Measurements from ENCODE around the gene SLC49A4.

DNA sequence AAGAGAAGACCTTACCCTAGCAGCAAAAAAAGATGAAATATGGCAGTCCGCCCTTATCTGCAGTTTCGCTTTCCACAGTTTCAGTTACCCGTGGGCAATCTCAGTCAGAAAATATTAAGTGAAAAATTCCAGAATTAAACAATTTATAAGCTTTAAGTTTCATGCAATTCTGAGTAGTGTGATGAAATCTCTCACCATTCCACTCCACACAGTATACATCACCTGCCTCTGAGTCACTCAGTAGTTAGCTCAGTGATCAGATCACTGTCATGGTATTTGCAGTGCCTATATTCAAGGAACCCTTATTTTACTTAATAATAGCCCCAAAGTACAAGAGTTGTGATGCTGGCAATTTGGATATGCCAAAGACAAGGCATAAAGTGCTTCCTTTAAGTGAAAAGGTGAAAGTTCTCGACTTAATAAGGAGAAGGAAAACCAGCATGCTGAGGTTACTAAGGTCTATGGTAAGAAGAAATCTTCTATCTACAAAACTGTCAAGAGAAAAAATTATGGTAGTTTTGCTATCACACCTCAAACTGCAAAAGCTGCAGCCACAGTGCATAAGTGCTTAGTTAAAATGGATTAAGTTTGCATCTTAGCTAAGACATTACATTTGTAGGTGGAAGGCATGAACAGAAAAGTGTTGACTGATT is 49.4 kb upstream of the SLC49A4 start:
- TF ChIP-seq, protein P1, sequence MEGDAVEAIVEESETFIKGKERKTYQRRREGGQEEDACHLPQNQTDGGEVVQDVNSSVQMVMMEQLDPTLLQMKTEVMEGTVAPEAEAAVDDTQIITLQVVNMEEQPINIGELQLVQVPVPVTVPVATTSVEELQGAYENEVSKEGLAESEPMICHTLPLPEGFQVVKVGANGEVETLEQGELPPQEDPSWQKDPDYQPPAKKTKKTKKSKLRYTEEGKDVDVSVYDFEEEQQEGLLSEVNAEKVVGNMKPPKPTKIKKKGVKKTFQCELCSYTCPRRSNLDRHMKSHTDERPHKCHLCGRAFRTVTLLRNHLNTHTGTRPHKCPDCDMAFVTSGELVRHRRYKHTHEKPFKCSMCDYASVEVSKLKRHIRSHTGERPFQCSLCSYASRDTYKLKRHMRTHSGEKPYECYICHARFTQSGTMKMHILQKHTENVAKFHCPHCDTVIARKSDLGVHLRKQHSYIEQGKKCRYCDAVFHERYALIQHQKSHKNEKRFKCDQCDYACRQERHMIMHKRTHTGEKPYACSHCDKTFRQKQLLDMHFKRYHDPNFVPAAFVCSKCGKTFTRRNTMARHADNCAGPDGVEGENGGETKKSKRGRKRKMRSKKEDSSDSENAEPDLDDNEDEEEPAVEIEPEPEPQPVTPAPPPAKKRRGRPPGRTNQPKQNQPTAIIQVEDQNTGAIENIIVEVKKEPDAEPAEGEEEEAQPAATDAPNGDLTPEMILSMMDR (IDR thresholded peaks at IDR 0.05) = no peak
- TF ChIP-seq EP300 (IDR thresholded peaks at IDR 0.05) (no peak), POLR2A (IDR thresholded peaks at IDR 0.05) (no peak)

Measured in tibial nerve (tissue), 4 donors.